HUDEP-2 (cell line): ENCODE data around the gene NAV2.

Source experiments
- DNase-seq, 76 experiments: peaks; one replicate each; lab custom pipeline; 2025; ENCODE audit not compliant: unreplicated experiment in 76 of 76; lab: John Stamatoyannopoulos, UW

Gene NAV2

DNA sequence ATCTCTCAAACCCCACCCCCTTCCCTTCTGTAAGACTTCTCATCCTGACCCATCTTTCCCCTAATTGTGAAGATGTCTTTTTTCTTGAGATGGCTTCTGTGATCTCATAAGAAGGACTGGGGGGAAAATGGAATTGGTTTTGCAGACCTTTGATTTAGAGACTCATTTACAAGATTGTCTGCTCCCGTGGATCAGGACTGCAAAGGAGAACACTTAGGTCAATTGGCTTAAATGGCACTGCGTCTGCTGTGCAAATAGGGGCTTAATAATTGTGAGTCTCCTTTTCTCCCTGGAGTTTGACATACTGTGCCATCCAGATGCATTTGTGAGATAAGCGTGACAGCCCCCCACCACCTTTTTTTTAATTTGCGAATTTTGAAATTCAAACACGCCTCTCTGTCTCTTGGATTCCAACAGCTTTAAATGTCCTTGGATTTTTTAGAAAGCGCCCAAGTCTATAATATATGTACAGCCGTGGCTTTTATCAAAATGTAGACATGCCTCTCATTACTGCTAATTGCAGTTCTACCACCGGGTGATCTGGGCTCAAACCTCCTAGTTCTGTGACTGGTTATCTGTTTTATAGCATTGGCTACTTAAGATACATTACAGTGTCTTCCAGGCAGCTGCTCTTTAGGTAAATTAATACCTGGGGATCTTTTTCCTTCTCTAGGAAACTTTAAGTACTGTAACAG is 297.7 kb downstream of the NAV2 start:
- no peak for DNase-seq

- DNase-seq: no peak
These were observed 298.2 kb downstream of the NAV2 start for GRCh38 chr11:20010851-20011225.

GRCh38 chr11:20011307-20011951 is 298.8 kb downstream of the NAV2 start:
- no peak for DNase-seq

DNA sequence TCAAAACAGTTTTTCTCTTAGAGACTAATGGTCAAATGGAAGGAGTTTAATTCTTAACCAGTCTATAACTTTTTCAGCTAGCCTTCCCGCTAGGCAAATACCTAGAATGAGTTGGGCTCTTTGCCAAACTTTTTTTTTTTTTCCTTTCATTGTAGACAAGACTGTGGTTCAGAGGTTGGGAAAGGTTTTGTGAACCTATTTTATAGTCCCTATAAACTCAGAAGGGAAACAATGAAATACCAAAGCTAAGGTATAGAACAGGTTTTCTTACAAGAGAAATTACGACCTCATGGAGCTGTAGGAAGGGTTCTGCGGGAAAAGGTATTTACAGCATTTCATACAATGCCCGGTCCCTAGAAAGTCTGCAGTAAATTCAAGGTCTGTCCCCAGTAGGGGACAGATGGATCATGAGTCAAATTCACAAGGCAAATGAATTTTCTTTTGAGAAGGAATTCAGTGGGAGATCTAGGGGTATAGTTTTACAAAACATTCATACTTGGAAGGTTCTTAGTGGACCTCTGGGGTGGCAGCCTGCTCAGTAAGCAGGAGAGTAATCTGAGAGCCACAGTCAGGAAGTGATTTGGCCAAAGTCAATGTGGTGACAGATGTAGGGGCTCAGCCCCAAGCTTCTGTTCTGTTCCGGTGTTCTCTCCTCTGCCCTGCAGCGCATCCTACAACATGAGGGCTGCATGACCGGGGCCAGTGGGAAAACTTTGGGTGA is 300.9 kb downstream of the NAV2 start:
- DNase-seq: no peak

GRCh38 chr11:20014067-20014402 is 301.4 kb downstream of the NAV2 start:
- no peak for DNase-seq

DNA sequence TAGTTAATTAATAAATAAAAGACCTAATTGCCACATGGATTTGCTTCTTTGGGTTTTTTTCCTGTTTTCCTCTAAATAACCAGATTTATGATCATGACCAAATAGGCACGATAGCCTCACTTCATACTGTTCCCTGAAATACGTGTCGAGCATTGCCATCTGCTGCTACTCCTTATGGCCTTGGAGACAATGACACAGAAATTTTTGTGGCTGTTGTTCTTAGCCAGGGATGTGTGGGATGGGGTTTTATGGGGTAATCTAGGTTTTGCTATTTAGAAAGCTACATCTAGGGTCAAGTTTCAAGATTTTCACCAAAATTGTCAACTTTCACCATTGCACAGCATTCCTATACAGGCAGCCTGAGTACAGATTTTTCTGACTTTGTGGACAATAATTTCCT is 302.5 kb downstream of the NAV2 start:
- DNase-seq: no peak

GRCh38 chr11:20015529-20016427 is 303.1 kb downstream of the NAV2 start:
- DNase-seq: no peak

GRCh38 chr11:20016526-20016925 is 303.9 kb downstream of the NAV2 start:
- no peak for DNase-seq

GRCh38 chr11:20017320-20017719 is 304.7 kb downstream of the NAV2 start:
- no peak for DNase-seq

GRCh38 chr11:20020198-20020597 is 307.6 kb downstream of the NAV2 start:
- no peak for DNase-seq

DNA sequence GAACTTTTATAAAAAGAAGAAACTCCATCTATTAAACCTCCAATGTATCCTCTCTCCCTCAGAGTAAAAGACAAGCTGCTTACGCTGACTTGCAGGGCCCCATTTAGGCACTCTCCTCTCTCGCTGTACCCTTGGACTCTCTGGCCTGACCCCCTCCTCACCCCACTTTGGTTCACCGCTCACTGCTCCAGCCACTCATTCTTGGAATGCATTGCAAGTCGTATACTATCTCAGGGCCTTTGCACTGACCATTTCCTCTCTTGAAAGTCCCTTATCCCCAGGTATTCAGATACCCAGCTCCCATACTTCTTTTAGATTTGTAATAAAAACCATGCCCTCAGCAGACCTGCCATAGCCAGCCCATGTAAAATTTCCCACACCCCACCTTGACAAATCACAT is 308.1 kb downstream of the NAV2 start:
- no peak for DNase-seq

- no peak for DNase-seq
These were observed 308.6 kb downstream of the NAV2 start for GRCh38 chr11:20021212-20021611.

DNA sequence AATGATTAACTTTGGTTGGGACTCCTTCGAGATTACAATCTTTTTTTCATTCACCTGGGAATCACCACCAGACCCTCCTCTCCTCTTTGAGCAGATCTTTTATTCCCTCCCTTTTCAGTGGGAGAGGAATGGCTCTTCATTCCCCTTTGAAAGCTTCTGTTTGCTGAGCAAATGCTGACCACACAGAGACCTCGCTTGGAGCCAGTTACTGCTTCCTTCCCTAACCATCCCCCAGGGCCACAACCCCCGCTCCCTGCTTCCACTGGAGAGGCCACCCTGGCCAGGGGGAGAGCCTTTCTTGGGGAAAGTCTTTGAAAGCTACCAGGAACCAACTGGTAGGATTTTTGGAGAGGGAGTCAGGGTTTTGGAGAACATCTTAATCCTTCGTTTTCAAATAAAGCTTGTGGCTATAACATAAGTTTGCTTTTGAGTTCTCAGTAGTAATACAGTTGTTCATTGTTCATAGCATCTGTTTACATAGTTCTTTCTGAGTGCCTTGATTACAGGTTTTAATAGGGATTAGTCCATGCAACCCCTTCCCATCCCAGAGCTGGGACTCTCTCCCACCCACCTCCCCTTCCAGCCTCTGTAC is 309.2 kb downstream of the NAV2 start:
- DNase-seq: no peak

DNA sequence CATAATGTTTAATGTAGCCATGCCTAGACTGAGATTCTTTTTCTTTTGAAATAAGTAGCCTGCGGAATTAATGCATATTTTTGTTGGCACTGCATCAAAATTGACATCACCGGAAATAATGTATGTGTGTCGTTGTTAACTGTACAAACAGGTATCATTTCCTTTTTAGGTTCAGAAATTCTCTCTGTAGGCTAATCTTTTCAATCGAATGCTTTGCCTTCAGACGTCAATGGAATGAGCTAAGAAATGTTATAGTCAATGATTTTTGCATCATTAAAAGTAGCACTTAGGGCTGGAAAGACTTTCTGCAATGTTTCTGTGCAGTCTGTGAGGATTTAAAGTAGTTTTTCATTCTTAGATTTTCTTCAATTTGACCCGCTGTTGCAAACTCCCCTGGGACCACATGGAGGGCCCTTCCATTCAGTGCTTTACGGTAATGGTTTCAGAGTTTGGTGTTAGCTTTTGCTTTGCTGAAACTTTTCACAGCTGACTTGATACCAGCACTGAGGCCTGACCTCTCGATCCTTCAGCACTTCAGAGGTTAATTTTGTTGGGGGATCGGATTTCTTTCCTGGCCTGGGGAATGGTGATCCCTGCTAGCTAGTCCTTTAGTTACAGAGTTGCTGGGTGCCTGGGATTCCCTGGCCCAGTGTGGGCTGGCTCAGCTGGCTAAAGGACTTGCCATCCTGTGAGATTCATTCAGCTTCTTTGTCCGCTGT is 309.9 kb downstream of the NAV2 start:
- DNase-seq: no peak

DNA sequence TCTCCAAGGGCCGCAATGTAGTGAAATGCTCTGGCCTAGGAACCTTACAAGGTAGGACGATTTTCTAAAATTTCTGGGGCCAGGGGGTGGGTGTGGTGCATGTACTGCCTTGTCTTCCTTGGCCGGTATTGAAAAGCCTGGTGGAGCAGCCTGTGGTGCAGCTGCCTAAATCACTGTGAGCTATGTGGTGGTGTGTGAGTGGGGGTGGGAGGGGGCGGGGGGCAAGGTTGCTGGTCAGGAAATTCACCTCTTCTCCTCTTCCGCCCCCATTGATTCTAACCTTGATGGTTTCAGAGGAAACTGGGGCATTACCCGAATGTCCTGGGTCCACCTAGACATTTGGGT is 310.4 kb downstream of the NAV2 start:
- no peak for DNase-seq

DNA sequence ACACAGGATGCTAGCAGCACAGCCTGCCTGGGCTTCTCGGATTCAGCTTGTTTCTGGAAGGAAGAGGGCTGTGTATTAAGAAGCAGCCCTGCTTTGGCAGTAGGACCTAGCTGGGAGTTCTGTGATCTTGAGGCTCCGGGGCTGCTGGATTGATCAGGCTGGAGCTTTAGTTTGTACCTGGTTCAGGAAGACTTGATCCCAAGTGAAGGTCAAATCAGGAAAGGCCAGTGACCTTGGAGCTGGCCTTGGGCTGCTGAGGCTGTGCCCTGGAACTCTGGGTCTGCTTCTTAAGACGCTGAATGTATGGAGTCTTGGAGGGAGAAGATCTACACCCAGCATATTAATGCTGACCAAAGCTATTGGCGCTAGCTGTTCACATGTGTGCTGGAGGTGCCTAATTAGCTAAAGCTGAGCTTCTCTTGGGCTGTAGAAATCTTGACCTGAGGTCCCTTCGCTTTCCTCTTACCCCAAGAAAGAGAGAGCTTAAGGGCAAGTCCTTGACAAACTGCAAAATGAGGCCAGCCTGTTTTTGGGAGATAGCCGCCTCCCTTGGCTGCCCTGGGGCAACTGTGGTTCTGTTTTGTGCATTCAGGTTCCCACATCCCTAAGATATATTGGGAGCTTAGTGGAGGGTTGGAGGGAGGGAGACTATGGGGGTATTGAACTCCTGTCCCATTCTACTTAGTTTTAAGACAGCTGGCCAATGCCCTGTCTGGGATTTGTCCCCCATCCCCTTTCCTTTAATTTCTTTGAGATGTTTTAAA is 311.7 kb downstream of the NAV2 start:
- DNase-seq: no peak

GRCh38 chr11:20025332-20025840 is 312.7 kb downstream of the NAV2 start:
- DNase-seq: no peak

DNA sequence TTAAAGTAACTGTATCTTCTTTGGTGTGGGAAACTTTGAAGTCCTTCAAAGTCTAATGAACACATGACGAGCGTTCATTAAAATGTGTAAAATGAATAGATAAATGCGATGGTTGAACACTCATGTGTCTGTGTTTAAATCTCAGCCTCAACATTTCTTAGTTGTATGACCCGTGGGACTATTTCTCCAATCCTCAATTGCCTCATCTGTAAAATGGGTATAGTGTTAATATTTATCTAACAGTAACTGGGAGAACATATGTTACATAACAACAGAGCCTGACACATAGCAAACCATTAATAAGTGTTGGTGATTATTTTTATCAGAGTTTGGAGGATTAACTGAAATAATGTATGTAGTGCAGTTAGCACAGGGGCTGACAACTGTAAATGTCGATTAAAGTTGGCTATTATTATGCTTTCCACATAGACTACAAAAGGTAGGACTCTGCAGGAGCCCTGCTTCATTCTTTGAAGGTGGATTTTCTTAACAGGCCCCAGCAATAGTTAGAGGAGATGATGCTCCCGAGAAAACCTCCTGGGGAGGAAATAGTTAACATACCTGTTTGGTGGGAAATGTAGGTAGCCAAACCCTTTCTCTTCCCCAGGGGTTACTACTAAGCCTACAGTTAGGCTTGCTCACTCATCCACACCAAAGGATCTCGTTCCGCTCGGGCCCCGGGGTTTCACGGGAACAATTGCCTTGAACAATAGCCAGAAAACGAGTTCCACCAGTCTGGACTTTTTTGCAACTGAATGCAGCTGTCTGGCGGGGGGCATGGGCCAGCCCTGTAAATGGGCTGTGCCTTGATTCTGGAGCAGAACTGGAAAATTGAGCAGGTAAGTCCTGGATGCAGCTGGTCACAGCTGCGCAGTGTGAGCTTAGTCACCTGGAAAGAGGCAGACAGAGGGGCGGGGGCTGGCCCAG is 314.3 kb downstream of the NAV2 start:
- no peak for DNase-seq
